GM18505 (cell line): ENCODE data around the gene ZNF701.
"Not testable (repeated sequence)": the region's sequence is repeated elsewhere in the genome, so short reads cannot be mapped to it uniquely, and the experiment has no call there.

Source experiments
- ATAC-seq: cut with Tn5 transposase; IDR thresholded peaks from one replicate; pipeline ENCODE4 v1.9.1; 2021; ENCODE audit not compliant: unreplicated experiment
- POLR2A ChIP-seq: IDR thresholded peaks from 4 replicates; pipeline ENCODE4 v1.6.1; 2011; ENCODE audit warnings: borderline replicate concordance; ENCODE audit not compliant: insufficient read depth, insufficient read length; ENCODE audit errors: extremely low read depth

ZNF701 gene

DNA sequence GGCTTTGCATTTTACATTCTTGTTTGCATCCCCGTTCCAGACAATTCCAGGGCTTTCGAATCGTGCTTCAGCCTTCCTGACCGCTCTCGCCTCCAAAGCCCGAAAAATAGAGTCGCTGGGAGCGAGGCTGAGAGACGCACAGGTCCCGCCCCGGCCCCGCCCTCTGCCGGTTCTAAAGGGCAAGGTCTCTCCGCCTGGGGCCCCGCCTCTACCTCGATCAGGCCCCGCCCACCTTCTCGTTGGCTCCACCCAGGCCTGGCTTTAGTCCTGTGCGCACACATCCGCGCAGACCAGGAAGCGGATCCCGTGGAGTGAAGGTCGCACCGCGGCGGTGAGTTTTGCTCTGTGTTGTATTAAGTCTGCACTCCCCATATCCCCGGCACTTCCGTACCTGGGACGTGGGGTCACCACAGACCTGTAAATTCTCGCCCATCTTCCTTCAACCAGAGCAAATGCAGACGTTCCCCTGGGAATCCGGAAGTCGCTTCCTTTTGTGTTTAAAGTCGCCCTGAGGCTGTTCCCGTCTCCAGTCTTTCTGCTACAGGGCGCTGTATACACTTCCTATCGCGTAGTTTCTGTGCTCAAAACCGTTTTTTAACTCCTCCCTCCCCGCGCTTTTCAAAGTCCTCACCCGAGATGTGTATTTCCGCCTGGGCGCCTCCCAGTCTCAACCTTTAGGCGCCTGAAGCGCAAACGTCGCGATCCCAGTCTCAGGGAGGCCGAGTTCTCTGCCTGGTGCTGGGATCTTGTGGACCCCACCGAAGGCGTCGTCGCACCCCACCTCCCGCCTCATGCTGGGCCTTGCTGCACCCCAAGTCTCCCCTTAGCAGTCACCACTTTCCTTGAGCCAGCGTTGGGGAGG is at the start of gene ZNF701:
TSS of gene ZNF701 (plus strand) at position 288 of the 862 bp plus-strand sequence. CDS start 3,861 bp downstream, outside the sequence.
- TF ChIP-seq POLR2A = peak; percentile 97
- ATAC-seq = peak; percentile 91

DNA sequence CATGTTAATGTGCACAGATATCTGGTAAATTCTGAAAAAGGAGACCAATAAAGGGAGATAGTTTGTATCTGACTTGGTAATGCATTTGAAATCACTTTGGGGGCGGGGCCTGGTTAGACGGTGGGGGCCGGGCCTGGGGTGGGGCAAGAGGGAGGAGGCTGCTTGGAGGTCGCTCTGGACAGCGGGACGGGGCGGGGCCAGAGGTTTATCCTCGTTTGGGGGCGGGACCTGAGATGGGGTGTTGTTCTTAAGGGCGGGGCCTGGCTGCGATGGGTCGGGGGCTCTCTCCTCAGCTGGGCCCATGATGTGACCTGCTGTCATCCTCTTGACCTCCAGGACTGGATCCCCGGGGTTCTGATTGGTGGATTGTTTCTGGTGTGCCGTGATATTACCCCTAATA is 47.5 kb upstream of the ZNF701 start:
- TF ChIP-seq POLR2A = no peak
- no peak for ATAC-seq

DNA sequence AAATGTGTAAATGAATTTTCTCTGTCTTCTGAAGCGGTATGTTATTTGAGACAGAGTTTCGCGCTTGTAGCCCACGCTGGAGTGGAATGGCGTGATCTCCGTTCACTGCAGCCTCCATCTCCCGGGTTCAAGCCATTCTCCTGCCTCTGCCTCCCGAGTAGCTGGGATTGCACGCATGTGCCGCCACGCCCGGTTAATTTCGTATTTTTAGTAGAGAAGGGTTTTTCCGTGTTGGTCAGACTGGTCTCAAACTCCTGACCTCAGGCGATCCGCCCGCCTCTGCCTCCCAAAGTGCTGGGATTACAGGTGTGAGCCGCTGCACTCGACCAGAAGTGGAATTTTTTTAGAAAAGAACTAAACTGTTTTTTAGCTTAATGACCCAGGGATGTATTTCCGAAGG is 46.0 kb upstream of the ZNF701 start:
- no peak for ATAC-seq
- no peak for TF ChIP-seq POLR2A

DNA sequence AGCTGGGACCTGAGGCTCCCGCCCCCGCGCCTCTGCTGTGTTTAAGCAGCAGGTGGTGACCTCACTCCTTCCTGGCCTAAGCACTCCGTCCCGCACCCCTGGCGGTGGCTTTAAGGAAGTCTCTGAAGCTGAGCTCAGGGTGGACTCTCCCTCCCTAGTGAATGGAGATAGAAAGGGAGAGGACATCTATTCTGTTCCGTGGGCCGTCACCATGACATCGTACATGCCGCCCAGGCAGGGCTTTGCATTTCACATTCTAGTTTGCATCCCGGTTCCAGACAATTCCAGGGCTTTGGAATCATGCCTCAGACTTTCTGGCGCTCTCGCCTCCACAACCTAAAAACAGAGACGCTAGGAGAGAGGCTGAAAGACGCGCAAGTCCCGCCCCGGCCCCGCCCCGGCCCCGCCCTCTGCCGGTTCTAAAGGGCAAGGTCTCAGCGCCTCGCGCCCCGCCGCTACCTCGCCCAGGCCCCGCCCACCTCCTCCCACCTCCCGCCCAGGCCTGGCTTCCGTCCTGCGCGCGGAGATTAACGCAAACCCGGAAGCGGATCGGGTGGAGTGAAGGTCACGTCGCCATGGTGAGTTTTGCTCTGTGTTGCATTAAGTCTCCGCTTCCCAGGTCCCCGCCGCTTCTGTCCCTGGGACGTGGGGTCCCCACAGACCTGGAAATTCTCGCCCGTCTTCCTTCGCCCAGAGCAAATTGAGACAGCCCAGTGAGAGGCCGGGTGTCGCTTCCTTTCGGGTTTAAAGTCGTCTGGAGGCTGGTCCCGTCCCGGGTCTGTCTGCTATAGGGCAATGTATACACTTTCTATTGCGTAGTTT is 42.7 kb upstream of the ZNF701 start, which contains the start of gene ZNF808:
TSS of gene ZNF808 (plus strand) at position 535 of the 822 bp plus-strand sequence. CDS start 15,617 bp downstream, outside the sequence.
- peak; percentile 80 for ATAC-seq
- peak; percentile 77 for TF ChIP-seq POLR2A

DNA sequence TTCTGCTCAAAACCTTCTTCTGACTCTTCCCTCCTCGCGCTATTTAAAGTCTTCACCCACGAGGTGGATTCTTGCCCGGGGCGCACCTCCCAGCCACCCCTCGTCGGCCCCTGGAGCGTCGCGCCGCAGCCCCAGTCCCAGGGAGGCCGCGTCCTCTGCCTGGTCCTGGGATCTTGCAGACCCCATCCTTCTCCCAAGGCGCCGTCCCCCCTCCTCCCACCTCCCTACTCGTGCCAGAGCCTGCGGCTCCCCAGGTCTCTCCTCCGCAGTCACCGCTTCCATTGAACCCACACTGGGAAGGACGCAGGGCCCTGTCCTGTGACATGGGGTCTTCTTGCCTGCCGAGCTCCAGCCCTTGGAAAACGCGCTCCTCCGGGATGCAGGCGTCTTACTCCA is 42.1 kb upstream of the ZNF701 start:
- ATAC-seq = peak; percentile 17
- TF ChIP-seq POLR2A = no peak

DNA sequence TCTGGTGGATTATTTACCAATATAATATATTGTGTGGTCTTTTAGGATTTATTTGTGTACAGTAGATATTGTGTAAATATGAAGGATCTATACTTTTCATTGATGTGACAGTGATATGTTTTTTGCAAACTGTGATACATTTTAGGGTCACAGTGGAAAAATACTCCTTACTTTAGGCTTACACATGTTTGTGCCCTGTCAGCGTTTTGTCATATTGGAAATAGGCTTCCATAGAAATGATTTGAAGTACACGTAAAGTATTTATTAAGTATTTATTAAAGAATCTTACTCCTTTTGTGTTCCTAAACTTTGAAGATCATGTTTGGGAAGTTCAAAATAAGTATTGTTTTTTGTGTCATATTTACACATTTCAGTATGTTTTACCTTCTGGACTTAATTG is 37.6 kb upstream of the ZNF701 start:
- TF ChIP-seq POLR2A = no peak
- ATAC-seq = no peak

DNA sequence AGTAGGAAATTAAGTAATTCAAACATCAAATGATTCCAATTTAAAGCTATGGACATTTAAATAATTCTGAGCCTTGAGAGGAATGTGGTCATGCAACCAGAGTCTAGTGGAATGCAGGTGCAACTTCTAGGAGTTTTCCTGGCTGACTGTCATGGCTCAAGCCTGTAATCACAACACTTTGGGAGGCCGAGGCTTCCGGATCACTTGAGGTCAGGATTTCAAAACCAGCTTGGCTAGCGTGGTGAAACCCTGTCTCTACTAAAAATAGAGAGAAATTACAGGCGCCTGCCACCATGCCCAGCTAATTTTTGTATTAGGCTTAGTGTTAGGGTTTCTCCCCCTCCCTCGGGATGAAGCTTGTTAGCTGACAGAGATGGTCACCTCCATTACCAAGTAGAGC is 36.2 kb upstream of the ZNF701 start:
- no peak for TF ChIP-seq POLR2A
- no peak for ATAC-seq

DNA sequence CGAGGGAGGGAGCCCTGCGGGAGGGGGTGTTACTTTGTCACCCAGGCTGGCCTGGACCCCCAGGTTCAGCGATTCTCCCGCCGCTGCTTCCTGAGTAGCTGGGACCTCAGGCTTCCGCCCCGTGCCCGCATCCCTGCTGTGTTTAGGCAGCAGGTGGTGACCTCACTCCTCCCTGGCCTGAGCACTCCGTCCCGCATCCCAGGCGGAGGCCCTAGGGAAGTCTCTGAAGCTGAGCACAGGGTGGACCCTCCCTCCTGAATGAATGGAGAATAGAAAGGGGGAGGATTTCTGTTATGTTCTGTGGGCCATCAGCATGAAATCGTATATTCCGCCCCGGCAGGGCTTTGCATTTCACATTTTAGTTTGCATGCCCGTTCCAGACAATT is 34.7 kb upstream of the ZNF701 start:
- ATAC-seq = not testable (repeated sequence)

DNA sequence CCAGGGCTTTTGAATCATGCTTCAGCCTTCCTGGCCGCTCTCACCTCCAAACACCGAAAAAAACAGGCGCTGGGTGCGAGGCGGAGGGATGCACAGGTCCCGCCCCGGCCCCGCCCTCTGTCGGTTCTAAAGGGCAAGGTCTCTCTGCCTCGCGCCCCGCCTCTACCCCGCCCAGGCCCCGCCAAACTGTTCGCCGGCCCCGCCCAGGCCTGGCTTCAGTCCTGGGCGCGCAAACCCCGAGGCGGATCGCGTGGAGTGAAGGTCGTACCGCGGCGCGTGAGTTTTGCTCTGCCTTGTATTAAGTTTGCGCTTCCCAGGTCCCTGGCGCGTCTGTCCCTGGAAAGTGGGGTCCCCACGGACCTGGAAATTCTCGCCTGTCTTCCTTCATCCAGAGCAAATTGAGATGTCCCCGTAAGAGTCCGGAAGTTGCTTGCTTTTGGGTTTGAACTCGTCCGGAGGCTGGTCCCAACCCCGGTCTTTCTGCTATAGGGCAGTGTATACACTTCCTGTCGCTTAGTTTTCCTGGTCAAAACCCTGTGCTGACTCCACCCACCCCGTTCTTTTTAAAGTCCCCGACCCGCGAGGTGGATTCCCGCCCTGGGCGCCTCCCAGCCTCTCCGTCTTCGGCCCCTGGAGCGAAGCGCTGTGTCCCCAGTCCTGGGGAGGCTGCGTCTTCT is 34.2 kb upstream of the ZNF701 start:
- ATAC-seq = peak; percentile 82
- TF ChIP-seq POLR2A = peak; percentile 69

DNA sequence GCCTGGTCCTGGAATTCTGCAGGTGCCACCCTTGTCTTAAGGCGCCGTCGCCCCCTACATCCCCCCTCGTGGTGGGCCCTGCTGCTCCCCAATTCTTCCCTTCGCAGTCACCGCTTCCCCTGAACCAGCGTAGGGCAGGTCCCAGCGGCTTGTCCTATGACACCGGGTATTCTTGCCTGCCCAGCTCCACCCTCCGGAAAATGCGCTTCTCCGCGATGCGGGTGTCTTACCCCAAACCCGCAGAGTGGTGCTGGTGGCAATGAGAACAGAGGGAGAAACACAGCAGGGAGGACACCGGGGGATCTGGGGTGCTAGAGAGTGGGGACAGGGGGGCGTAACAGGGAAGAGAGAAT is 33.7 kb upstream of the ZNF701 start:
- peak; percentile 36 for ATAC-seq
- no peak for TF ChIP-seq POLR2A

DNA sequence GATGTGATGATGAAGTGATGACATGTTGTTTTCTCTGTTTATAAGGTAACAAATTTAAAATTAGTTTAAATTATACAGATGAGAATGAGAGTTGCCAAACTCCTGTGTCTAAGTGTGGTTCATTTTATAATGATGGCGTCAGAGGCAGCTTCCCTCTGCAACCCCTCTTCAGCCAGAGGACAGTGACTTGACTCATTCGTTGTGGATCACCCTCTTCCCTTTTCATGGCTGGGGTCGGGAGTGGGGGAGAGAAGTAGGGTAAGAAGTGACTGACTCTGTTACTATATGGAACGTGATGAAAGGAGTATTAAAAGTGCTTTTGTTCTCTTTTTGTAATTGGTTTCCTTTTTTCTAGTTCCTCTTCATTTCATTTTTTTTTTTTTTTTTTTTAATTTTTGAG is 31.3 kb upstream of the ZNF701 start:
- not testable (repeated sequence) for ATAC-seq

DNA sequence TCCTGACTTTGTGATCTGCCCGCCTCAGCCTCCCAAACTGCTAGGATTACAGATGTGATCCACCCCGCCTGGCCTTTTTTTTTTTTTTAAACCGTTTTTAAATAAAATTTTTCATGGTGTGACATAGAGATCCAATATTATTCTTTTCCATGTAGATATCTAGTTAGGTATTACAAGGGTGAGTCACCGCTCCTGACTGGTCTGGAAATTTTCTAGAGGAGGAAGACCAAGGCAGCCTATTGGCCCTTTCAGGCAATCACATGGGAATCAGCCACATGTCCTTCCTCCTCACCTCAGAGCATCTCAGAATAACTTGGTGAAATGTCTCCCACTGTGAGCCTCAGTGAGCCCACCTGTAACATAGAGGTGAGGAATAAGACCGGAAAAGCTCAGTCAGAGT is 28.9 kb upstream of the ZNF701 start:
- not testable (repeated sequence) for ATAC-seq

DNA sequence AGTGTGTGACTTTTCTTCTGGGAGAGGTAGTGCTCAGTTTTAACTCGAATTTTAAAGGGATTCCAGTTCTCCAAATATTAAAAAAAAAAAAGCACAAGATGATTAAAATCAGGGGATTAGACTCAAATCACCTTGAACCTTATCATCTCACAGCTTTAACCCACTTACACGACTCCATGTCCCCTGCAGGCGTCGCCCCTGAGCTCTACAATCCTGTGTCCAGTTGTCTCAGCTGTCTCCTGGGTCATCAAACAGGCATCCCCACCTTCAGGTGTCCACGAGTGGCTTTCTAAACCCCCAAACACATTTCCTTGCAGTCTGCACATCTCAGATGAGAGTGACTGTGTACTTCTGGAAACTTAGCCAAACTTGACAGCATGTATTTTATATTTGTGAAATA is 28.5 kb upstream of the ZNF701 start:
- TF ChIP-seq POLR2A = no peak
- no peak for ATAC-seq

DNA sequence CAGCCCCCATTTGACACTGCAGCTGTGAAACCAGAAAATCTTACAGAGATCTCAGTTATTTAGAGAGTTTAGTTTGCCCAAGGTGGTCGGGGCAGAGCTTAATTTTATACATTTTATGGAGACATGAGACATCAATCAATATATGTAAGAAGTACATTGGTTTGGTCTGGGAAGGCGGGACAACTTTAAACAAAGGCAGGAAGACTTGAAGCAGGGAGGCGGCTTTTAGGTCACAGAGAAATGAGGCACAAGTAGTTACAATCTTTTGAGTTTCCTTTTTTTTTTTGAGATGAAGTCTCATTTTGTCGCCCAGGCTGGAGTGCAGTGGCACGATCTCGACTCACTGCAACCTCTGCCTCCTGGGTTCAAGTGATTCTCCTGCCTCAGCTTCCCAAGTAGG is 27.5 kb upstream of the ZNF701 start:
- not testable (repeated sequence) for ATAC-seq

DNA sequence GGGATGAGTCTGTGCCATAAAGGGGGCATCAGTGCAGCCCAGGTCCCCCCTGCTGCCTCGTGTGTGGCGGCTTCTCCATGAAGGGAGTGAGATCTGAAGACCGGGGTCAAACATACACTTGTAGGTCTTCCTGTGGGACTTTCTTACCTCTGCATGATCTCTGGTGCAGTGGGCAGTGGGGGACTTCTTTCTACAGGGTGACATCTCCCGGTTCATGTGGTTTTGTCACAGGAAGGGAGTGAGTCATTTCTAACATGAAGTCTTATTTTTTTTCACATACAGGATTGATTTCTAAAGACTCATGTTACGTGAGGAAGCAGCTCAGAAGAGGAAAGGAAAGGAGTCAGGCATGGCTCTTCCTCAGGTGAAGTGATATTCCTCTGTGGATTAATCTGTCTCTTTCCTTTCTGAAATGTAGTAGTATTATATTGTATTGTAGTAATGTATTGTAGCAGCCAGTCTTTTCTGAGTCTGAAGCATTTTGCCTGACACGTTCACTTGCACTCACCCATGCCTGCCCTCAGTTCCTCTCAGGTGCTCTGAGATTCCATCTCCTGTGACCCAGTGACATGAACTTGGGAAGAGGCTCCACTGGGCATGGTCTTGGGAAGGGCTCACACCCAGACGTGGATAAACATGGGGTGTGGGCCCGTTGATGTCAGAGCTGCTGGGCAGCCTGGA is 27.0 kb upstream of the ZNF701 start:
- ATAC-seq = no peak

More for the DNA sequence above, 27.0 kb upstream of the ZNF701 start:
- TF ChIP-seq POLR2A = no peak
